KMS-11 (cell line): ENCODE measurements around the gene DDX27.

Source experiments
- H2AFZ ChIP-seq: fragments of 200-600 bp; sonication (generic); 2 replicates; pipeline ENCODE4 v1.6.1; 2016; ENCODE audit warnings: antibody characterized with exemption, mixed run types, low read depth
- H3K27ac ChIP-seq: fragments of 200-600 bp; sonication (generic); 2 replicates; pipeline ENCODE4 v1.6.1; 2016; ENCODE audit warnings: mild to moderate bottlenecking, mixed run types
- H3K27me3 ChIP-seq: fragments of 200-600 bp; sonication (generic); 2 replicates; pipeline ENCODE4 v1.6.1; 2017; ENCODE audit warnings: mild to moderate bottlenecking, low read depth, mixed run types, moderate library complexity; ENCODE audit not compliant: insufficient read depth
- H3K36me3 ChIP-seq: fragments of 200-600 bp; sonication (generic); 2 replicates; pipeline ENCODE4 v1.6.1; 2017; ENCODE audit warnings: mild to moderate bottlenecking, mixed run types; ENCODE audit not compliant: insufficient read depth
- H3K4me1 ChIP-seq: fragments of 200-600 bp; sonication (generic); 2 replicates; pipeline ENCODE4 v1.6.1; 2016; ENCODE audit warnings: mild to moderate bottlenecking, low read depth, mixed run types; ENCODE audit not compliant: poor library complexity, severe bottlenecking
- H3K4me2 ChIP-seq: fragments of 200-600 bp; sonication (generic); 2 replicates; pipeline ENCODE4 v1.7.0; 2016; ENCODE audit warnings: mild to moderate bottlenecking, mixed run types
- H3K4me3 ChIP-seq: fragments of 200-600 bp; sonication (generic); IDR thresholded peaks from 2 replicates; pipeline ENCODE4 v1.6.1; 2017; ENCODE audit warnings: low read depth, low read length, mixed read lengths; ENCODE audit not compliant: insufficient read depth
- H3K79me2 ChIP-seq: fragments of 200-600 bp; sonication (generic); 2 replicates; pipeline ENCODE4 v1.6.1; 2016; ENCODE audit warnings: low read depth, mixed run types; ENCODE audit not compliant: insufficient read depth
- H3K9ac ChIP-seq: fragments of 200-600 bp; sonication (generic); 2 replicates; pipeline ENCODE4 v1.6.1; 2016; ENCODE audit warnings: mild to moderate bottlenecking, mixed run types
- H4K20me1 ChIP-seq: fragments of 200-600 bp; sonication (generic); 2 replicates; pipeline ENCODE4 v1.6.1; 2016; ENCODE audit warnings: mild to moderate bottlenecking, mixed run types; ENCODE audit not compliant: insufficient read depth
- TF ChIP-seq, protein P1 (sequence below): fragments of 200-600 bp; sonication (generic); conservative IDR thresholded peaks from 2 replicates; pipeline ENCODE4 v1.6.1; 2017; ENCODE audit warnings: low read depth, mild to moderate bottlenecking, antibody characterized with exemption, low read length, moderate library complexity, mixed read lengths

DDX27 gene

DNA sequence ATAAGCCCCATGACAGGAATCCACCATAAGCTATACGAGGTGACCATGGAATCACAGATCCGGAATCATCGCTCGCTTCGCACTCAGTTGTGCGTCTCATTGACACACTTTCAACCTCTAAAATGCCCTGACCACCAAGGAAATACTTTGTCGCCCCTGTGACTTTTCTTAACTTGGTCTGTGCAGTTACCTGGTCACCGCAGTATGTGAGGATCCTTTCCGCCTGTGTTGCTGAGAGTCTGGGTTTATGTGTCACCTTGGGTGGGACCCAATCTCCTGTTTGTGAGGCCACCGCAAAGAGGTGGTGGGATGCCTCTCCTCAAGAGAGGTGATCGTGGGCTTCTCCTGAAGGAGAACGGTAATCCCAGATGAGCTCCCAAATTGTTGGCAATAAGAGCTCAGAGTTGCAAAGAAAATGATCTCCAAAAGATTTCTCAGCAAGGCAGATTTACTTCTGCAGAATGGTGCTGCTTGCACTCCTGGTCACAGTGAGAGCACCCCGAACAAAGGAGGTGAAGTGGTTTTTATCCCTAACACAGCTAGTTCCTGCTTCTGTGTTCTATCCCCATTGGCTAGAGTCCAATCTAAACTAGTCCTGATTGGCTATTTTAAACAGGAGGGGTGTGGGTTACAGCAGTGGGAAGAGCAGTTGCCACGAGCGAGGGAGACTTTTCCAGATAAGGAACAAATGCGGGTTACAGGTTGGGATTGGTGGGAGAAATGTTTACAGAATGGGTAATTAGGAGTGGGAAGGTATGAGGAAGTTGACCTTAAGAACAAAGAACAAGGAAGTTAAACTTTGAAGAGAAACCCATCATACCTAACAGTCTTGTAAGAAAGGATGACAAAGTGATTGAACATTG, 67.7 kb downstream of the DDX27 start:
- TF ChIP-seq, protein P1, sequence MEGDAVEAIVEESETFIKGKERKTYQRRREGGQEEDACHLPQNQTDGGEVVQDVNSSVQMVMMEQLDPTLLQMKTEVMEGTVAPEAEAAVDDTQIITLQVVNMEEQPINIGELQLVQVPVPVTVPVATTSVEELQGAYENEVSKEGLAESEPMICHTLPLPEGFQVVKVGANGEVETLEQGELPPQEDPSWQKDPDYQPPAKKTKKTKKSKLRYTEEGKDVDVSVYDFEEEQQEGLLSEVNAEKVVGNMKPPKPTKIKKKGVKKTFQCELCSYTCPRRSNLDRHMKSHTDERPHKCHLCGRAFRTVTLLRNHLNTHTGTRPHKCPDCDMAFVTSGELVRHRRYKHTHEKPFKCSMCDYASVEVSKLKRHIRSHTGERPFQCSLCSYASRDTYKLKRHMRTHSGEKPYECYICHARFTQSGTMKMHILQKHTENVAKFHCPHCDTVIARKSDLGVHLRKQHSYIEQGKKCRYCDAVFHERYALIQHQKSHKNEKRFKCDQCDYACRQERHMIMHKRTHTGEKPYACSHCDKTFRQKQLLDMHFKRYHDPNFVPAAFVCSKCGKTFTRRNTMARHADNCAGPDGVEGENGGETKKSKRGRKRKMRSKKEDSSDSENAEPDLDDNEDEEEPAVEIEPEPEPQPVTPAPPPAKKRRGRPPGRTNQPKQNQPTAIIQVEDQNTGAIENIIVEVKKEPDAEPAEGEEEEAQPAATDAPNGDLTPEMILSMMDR, result no peak
- no peak overlapping the region for H3K4me3 ChIP-seq
- H3K9ac ChIP-seq, result no peak overlapping the region

GRCh38 chr20:49287555-49288249, 68.5 kb downstream of the DDX27 start:
- no peak overlapping the region for H2AFZ ChIP-seq
- no peak overlapping the region for H3K4me2 ChIP-seq
- peaks cover 66% of the 10 kb centered on the region for H4K20me1 ChIP-seq
- no peak overlapping the region for H3K9ac ChIP-seq
- TF ChIP-seq, protein P1, result no peak
- H3K4me1 ChIP-seq, result peaks cover 14% of the 10 kb centered on the region
- H3K4me3 ChIP-seq, result no peak overlapping the region
- no peaks in the 10 kb centered on the region for H3K27me3 ChIP-seq
- peaks cover 62% of the 10 kb centered on the region for H3K36me3 ChIP-seq
- peak overlapping the region; percentile 2; the same call in 1 of the 2 replicates for H3K27ac ChIP-seq
- peaks cover 45% of the 10 kb centered on the region for H3K79me2 ChIP-seq

More for the DNA sequence above, 67.7 kb downstream of the DDX27 start:
- no peak overlapping the region for H2AFZ ChIP-seq
- H3K27me3 ChIP-seq, result no peaks in the 10 kb centered on the region
- peaks cover 53% of the 10 kb centered on the region for H3K79me2 ChIP-seq
- H3K4me2 ChIP-seq, result no peak overlapping the region
- H3K4me1 ChIP-seq, result peaks cover 22% of the 10 kb centered on the region
- peaks cover 74% of the 10 kb centered on the region for H4K20me1 ChIP-seq
- H3K36me3 ChIP-seq, result peaks cover 70% of the 10 kb centered on the region
- H3K27ac ChIP-seq, result peak overlapping the region; percentile 14; the same call in 1 of the 2 replicates

- Histone ChIP-seq H3K27me3 (no peaks in the 10 kb centered on the region), H3K36me3 (peaks cover 56% of the 10 kb centered on the region), H3K4me2 (no peak overlapping the region), H3K9ac (no peak overlapping the region), H2AFZ (no peak overlapping the region), H3K27ac (peak overlapping the region; percentile 2; the same call in 1 of the 2 replicates), H3K79me2 (peaks cover 39% of the 10 kb centered on the region), H3K4me3 (no peak overlapping the region), H3K4me1 (peaks cover 8% of the 10 kb centered on the region), H4K20me1 (peaks cover 60% of the 10 kb centered on the region)
- TF ChIP-seq, protein P1, result no peak
Observed at GRCh38 chr20:49288250-49288751, 69.1 kb downstream of the DDX27 start.

DNA sequence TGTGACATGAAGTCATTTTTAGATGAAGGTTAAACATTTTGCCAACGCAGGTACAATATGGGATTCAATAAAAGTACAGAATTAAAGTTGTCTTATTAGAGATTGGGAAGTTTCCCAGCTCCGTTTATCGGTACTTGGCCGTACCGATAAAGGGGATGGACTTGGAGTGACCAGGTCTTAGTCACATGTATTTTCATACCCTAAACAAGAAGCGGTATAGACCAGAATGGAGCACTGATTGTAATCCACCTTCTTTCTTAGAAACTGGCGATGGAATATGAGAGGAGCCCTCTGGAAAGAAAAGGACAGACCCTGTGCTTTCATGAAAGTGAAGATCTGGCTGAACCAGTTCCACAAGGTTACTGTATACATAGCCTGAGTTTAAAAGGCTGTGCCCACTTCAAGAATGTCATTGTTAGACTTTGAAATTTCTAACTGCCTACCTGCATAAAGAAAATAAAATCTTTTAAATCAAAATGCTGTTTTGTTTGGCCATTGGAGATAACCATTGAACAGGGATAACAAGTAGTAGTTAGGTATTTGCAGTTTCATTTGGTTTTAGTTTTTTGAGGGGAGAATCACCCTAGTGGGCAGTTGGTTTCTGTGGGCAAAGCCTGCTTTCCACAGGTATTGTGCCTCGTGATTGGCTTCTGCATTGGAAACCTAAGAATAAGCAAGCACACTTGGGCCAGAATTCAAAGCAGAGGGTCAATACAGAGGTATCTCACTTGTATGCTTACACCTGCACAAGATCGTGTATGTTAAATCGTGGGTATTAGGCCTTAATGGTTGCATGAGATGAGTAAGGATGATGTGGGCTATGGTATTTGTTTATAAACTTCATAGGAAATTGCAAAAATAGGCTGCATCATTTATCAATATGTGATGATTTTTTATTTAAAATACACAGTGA, 69.8 kb downstream of the DDX27 start:
- peak overlapping the region; percentile 2; the same call in 1 of the 2 replicates for H3K27ac ChIP-seq
- H3K4me3 ChIP-seq, result no peak overlapping the region
- no peaks in the 10 kb centered on the region for H3K27me3 ChIP-seq
- H3K9ac ChIP-seq, result no peak overlapping the region
- H3K4me2 ChIP-seq, result no peak overlapping the region
- H3K36me3 ChIP-seq, result peaks cover 49% of the 10 kb centered on the region
- peaks cover 53% of the 10 kb centered on the region for H4K20me1 ChIP-seq
- peaks cover 6% of the 10 kb centered on the region for H3K4me1 ChIP-seq
- H3K79me2 ChIP-seq, result peaks cover 32% of the 10 kb centered on the region
- H2AFZ ChIP-seq, result no peak overlapping the region
- TF ChIP-seq, protein P1, result no peak
